SK-N-SH (cell line): Measurements from ENCODE around the gene PDZD2.

ENCODE experiments used
- CHD2 ChIP-seq: fragments of 150-350 bp; IDR thresholded peaks from 2 replicates; pipeline ENCODE4 v1.6.1; 2018; ENCODE audit warnings: low read length; ENCODE audit not compliant: partially characterized antibody
- ELF1 ChIP-seq: IDR thresholded peaks from 2 replicates; pipeline ENCODE4 v1.4.0; 2012
- EP300 ChIP-seq, 2 experiments: IDR thresholded peaks; 2 replicates each; pipeline versions ENCODE4 v1.4.0 to v1.6.1; 2012; ENCODE audit warnings: borderline replicate concordance in 1 of 2, low read depth in 1 of 2, low read length in 1 of 2
- EZH2phosphoT487 ChIP-seq: fragments of 200-600 bp; sonication (generic); IDR thresholded peaks from 2 replicates; pipeline ENCODE4 v1.6.1; 2017; ENCODE audit warnings: low read depth, mixed run types, mild to moderate bottlenecking, antibody characterized with exemption, moderate library complexity, borderline replicate concordance
- MAX ChIP-seq: IDR thresholded peaks from 2 replicates; pipeline ENCODE4 v1.4.0; 2012; ENCODE audit warnings: low read depth
- MXI1 ChIP-seq: IDR thresholded peaks from 2 replicates; pipeline ENCODE4 v1.6.1; 2012; ENCODE audit warnings: mild to moderate bottlenecking, low read depth, low read length, improper control_type of control experiment
- NRF1 ChIP-seq: IDR thresholded peaks from 2 replicates; pipeline ENCODE4 v1.6.1; 2012; ENCODE audit warnings: low read depth, mild to moderate bottlenecking, low read length
- POLR2AphosphoS5 ChIP-seq: IDR thresholded peaks from 2 replicates; pipeline ENCODE4 v1.6.1; 2012; ENCODE audit warnings: low read depth, low read length
- TF ChIP-seq, protein P1 (sequence below): fragments of 200-600 bp; sonication (generic); IDR thresholded peaks from 2 replicates; pipeline ENCODE4 v1.6.1; 2017; ENCODE audit warnings: antibody characterized with exemption, mild to moderate bottlenecking, moderate library complexity

GRCh38 chr5:32158679-32158975 lies 519.7 kb downstream of the PDZD2 start:
- TF ChIP-seq, protein P1, sequence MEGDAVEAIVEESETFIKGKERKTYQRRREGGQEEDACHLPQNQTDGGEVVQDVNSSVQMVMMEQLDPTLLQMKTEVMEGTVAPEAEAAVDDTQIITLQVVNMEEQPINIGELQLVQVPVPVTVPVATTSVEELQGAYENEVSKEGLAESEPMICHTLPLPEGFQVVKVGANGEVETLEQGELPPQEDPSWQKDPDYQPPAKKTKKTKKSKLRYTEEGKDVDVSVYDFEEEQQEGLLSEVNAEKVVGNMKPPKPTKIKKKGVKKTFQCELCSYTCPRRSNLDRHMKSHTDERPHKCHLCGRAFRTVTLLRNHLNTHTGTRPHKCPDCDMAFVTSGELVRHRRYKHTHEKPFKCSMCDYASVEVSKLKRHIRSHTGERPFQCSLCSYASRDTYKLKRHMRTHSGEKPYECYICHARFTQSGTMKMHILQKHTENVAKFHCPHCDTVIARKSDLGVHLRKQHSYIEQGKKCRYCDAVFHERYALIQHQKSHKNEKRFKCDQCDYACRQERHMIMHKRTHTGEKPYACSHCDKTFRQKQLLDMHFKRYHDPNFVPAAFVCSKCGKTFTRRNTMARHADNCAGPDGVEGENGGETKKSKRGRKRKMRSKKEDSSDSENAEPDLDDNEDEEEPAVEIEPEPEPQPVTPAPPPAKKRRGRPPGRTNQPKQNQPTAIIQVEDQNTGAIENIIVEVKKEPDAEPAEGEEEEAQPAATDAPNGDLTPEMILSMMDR: no peak
- no peak for TF ChIP-seq POLR2AphosphoS5
- no peak for TF ChIP-seq CHD2
- no peak for TF ChIP-seq MAX
- no peak for TF ChIP-seq ELF1
- no peak for TF ChIP-seq EP300 (IDR thresholded peaks at IDR 0.05; ENCODE audit: borderline replicate concordance in 1 of 2, low read depth in 1 of 2, low read length in 1 of 2)
- TF ChIP-seq NRF1: no peak
- no peak for TF ChIP-seq EZH2phosphoT487
- no peak for TF ChIP-seq MXI1
